ENCODE measurements around the gene SYT15.

SYT15 gene

GRCh38 chr10:46545861-46546590, 32.9 kb upstream of the SYT15 start:
- DNase-seq, result no peak

GRCh38 chr10:46546591-46547540, 32.1 kb upstream of the SYT15 start:
- DNase-seq, result no peak

- no peak for DNase-seq
These were observed 31.1 kb upstream of the SYT15 start for GRCh38 chr10:46547541-46548497.

GRCh38 chr10:46548498-46549090, 30.3 kb upstream of the SYT15 start:
- DNase-seq, result no peak

GRCh38 chr10:46549171-46550075, 29.5 kb upstream of the SYT15 start:
- DNase-seq, result no peak

GRCh38 chr10:46550076-46550790, 28.7 kb upstream of the SYT15 start:
- no peak for DNase-seq

- peak; percentile 16 for DNase-seq
These were observed 27.9 kb upstream of the SYT15 start for GRCh38 chr10:46550795-46551700.

- DNase-seq, result no peak
These were observed 27.0 kb upstream of the SYT15 start for GRCh38 chr10:46551701-46552525.

GRCh38 chr10:46552526-46553237, 26.2 kb upstream of the SYT15 start:
- no peak for DNase-seq

- DNase-seq, result no peak
These were observed 25.5 kb upstream of the SYT15 start for GRCh38 chr10:46553238-46554049.

- DNase-seq, result no peak
These were observed 24.7 kb upstream of the SYT15 start for GRCh38 chr10:46554166-46554781.

- DNase-seq, result no peak
These were observed 23.6 kb upstream of the SYT15 start for GRCh38 chr10:46555366-46555712.

- DNase-seq, result no peak
These were observed 23.0 kb upstream of the SYT15 start for GRCh38 chr10:46555713-46556514.

- no peak for DNase-seq
These were observed 22.2 kb upstream of the SYT15 start, which contains the start of gene GPRIN2 for GRCh38 chr10:46556515-46557318. GPRIN2 (minus strand) TSS chr10:46556658; CDS start chr10:46550736, 5,922 bp downstream.

All from activated T-cell treated with anti-CD3 and anti-CD28 coated beads, Interleukin-2, amount 50 U/mL, for 1 hour (primary cell).